Stimulated activated CD8-positive, alpha-beta memory T cell treated with anti-CD3 and anti-CD28 coated beads, Interleukin-15, amount 100 ng/mL, for 1 hour (primary cell): ENCODE results near the gene METRNL.
"Not testable (repeated sequence)": the region's sequence is repeated elsewhere in the genome, so short reads cannot be mapped to it uniquely, and the experiment has no call there.

ENCODE experiments used
- DNase-seq: peaks from one replicate; pipeline ENCODE4 v3.0.0-alpha.2; 2020; ENCODE audit warnings: low read depth

The METRNL gene

GRCh38 chr17:83079352-83079747, at the start of gene METRNL:
Gene METRNL (plus strand): TSS chr17:83079609. CDS start chr17:83079816, 207 bp downstream.
- peak; percentile 23 for DNase-seq

- no peak for DNase-seq
Observed at GRCh38 chr17:83030432-83030831, 49.0 kb upstream of the METRNL start.

GRCh38 chr17:83031321-83031945, 48.0 kb upstream of the METRNL start:
- no peak for DNase-seq

- not testable (repeated sequence) for DNase-seq
Observed at GRCh38 chr17:83031946-83032451, 47.4 kb upstream of the METRNL start.

- no peak for DNase-seq
Observed at GRCh38 chr17:83032781-83033180, 46.6 kb upstream of the METRNL start.

- DNase-seq, result no peak
Observed at GRCh38 chr17:83034525-83034924, 44.9 kb upstream of the METRNL start.

GRCh38 chr17:83035722-83036121, 43.7 kb upstream of the METRNL start:
- no peak for DNase-seq

GRCh38 chr17:83036193-83036592, 43.2 kb upstream of the METRNL start:
- DNase-seq, result no peak

- DNase-seq, result no peak
Observed at GRCh38 chr17:83036666-83037065, 42.7 kb upstream of the METRNL start.

- no peak for DNase-seq
Observed at GRCh38 chr17:83037084-83037873, 42.1 kb upstream of the METRNL start.

- DNase-seq, result no peak
Observed at GRCh38 chr17:83037874-83038165, 41.6 kb upstream of the METRNL start.

- DNase-seq, result not testable (repeated sequence)
Observed at GRCh38 chr17:83038983-83039382, 40.4 kb upstream of the METRNL start.

GRCh38 chr17:83041305-83041704, 38.1 kb upstream of the METRNL start:
- DNase-seq, result no peak

- no peak for DNase-seq
Observed at GRCh38 chr17:83042522-83043158, 36.8 kb upstream of the METRNL start.

- not testable (repeated sequence) for DNase-seq
Observed at GRCh38 chr17:83044479-83044878, 34.9 kb upstream of the METRNL start.

- DNase-seq, result no peak
Observed at GRCh38 chr17:83046448-83047181, 32.8 kb upstream of the METRNL start.

GRCh38 chr17:83047182-83047478, 32.3 kb upstream of the METRNL start:
- no peak for DNase-seq

- not testable (repeated sequence) for DNase-seq
Observed at GRCh38 chr17:83047818-83048475, 31.5 kb upstream of the METRNL start.

- no peak for DNase-seq
Observed at GRCh38 chr17:83050651-83051395, 28.6 kb upstream of the METRNL start.

- DNase-seq, result peak; percentile 94
Observed at GRCh38 chr17:83051396-83052240, 27.8 kb upstream of the METRNL start.

- no peak for DNase-seq
Observed at GRCh38 chr17:83052241-83052564, 27.2 kb upstream of the METRNL start.
